C4-2B (cell line): ENCODE measurements around the gene EGFL8.

ENCODE experiments used
- H3K27ac ChIP-seq: fragments of 450-650 bp; 2 replicates; pipeline ENCODE4 v1.5.1; 2017
- CTCF ChIP-seq: fragments of 450-650 bp; conservative IDR thresholded peaks from 2 replicates; pipeline ENCODE4 v1.5.1; 2017; ENCODE audit warnings: mild to moderate bottlenecking
- ZFX ChIP-seq: fragments of 450-650 bp; IDR thresholded peaks from 2 replicates; pipeline ENCODE4 v1.6.1; 2017

EGFL8 gene

GRCh38 chr6:32196682-32197616 is 32.6 kb downstream of the EGFL8 start:
- peak overlapping the region; percentile 97 for H3K27ac ChIP-seq
- TF ChIP-seq ZFX (no peak), CTCF (no peak)

- no peak overlapping the region for H3K27ac ChIP-seq
- TF ChIP-seq ZFX (no peak), CTCF (no peak)
These were observed 33.9 kb downstream of the EGFL8 start for GRCh38 chr6:32198345-32198696.

- no peak overlapping the region for H3K27ac ChIP-seq
- no peak for TF ChIP-seq ZFX
- no peak for TF ChIP-seq CTCF
These were observed 34.5 kb downstream of the EGFL8 start for GRCh38 chr6:32198866-32199265.

GRCh38 chr6:32200711-32201475 is 36.5 kb downstream of the EGFL8 start:
- TF ChIP-seq CTCF (no peak), ZFX (no peak)
- no peak overlapping the region for H3K27ac ChIP-seq

GRCh38 chr6:32202186-32202585 is 37.8 kb downstream of the EGFL8 start:
- TF ChIP-seq ZFX, result no peak
- no peak for TF ChIP-seq CTCF
- H3K27ac ChIP-seq, result no peak overlapping the region

- TF ChIP-seq ZFX, result no peak
- no peak overlapping the region for H3K27ac ChIP-seq
These were observed 39.3 kb downstream of the EGFL8 start for GRCh38 chr6:32203426-32204267.

- TF ChIP-seq ZFX, result no peak
- TF ChIP-seq CTCF, result no peak
- H3K27ac ChIP-seq, result no peak overlapping the region
These were observed 39.9 kb downstream of the EGFL8 start for GRCh38 chr6:32204268-32204715.
